ENCODE results near the gene IPPK.

IPPK gene

GRCh38 chr9:92657296-92658094, 12.4 kb downstream of the IPPK start:
- DNase-seq (ENCODE audit: low read depth, low spot score) = no peak

- DNase-seq (ENCODE audit: low read depth, low spot score) = no peak
These were observed 13.4 kb downstream of the IPPK start for GRCh38 chr9:92656537-92656925.

- DNase-seq (ENCODE audit: low read depth, low spot score) = no peak
These were observed 13.9 kb downstream of the IPPK start for GRCh38 chr9:92655896-92656536.

GRCh38 chr9:92655366-92655765, 14.6 kb downstream of the IPPK start:
- no peak for DNase-seq (ENCODE audit: low read depth, low spot score)

- no peak for DNase-seq (ENCODE audit: low read depth, low spot score)
These were observed 15.2 kb downstream of the IPPK start for GRCh38 chr9:92654481-92655301.

GRCh38 chr9:92652461-92652860, 17.5 kb downstream of the IPPK start:
- no peak for DNase-seq (ENCODE audit: low read depth, low spot score)

GRCh38 chr9:92650839-92651621, 18.9 kb downstream of the IPPK start:
- DNase-seq (ENCODE audit: low read depth, low spot score) = no peak

- DNase-seq (ENCODE audit: low read depth, low spot score) = no peak
These were observed 19.6 kb downstream of the IPPK start for GRCh38 chr9:92650296-92650695.

GRCh38 chr9:92649007-92649406, 20.9 kb downstream of the IPPK start:
- DNase-seq (ENCODE audit: low read depth, low spot score) = no peak

GRCh38 chr9:92648474-92648971, 21.4 kb downstream of the IPPK start:
- no peak for DNase-seq (ENCODE audit: low read depth, low spot score)

- no peak for DNase-seq (ENCODE audit: low read depth, low spot score)
These were observed 22.1 kb downstream of the IPPK start for GRCh38 chr9:92647671-92648473.

- no peak for DNase-seq (ENCODE audit: low read depth, low spot score)
These were observed 24.9 kb downstream of the IPPK start for GRCh38 chr9:92645041-92645440.

- DNase-seq (ENCODE audit: low read depth, low spot score) = no peak
These were observed 25.7 kb downstream of the IPPK start for GRCh38 chr9:92644278-92644677.

GRCh38 chr9:92642564-92642963, 27.4 kb downstream of the IPPK start:
- DNase-seq (ENCODE audit: low read depth, low spot score) = no peak

GRCh38 chr9:92642041-92642451, 27.9 kb downstream of the IPPK start:
- no peak for DNase-seq (ENCODE audit: low read depth, low spot score)

GRCh38 chr9:92641092-92641809, 28.7 kb downstream of the IPPK start:
- DNase-seq (ENCODE audit: low read depth, low spot score) = no peak

GRCh38 chr9:92640398-92641091, 29.4 kb downstream of the IPPK start:
- DNase-seq (ENCODE audit: low read depth, low spot score) = no peak

- DNase-seq (ENCODE audit: low read depth, low spot score) = no peak
These were observed 30.1 kb downstream of the IPPK start for GRCh38 chr9:92639791-92640271.

GRCh38 chr9:92639124-92639523, 30.8 kb downstream of the IPPK start:
- no peak for DNase-seq (ENCODE audit: low read depth, low spot score)

Data from smooth muscle cell of the brain vasculature (primary cell).